Small intestine (tissue), 7 donors: Measurements from ENCODE around the gene PRKAB1. TPM values are rescaled to one million over a fixed set of nuclear protein-coding genes. Genes with fewer than 3 reads are reported as not detected.
"Not testable (repeated sequence)": the region's sequence is repeated elsewhere in the genome, so short reads cannot be mapped to it uniquely, and the experiment has no call there.

ENCODE experiments used
- DNase-seq, 2 donors: peaks; one replicate each; pipeline versions ENCODE4 v3.0.0 to v3.0.0-alpha.2; 2013
- FAIRE-seq: peaks from 2 replicates; lab custom pipeline; 2012; peaks lifted over from hg19 to GRCh38; lab: Jason Lieb, UNC
- H3K27ac ChIP-seq, 3 donors: one replicate each; pipeline ENCODE4 v1.5.1; 2013; ENCODE audit warnings: low read length in 2 of 3, mild to moderate bottlenecking in 2 of 3, control low read depth in 1 of 3, inconsistent platforms in 1 of 3, low read depth in 1 of 3, moderate library complexity in 1 of 3
- H3K27me3 ChIP-seq, 3 donors: one replicate each; pipeline ENCODE4 v1.6.1; 2013; ENCODE audit warnings: low read length in 3 of 3, inconsistent platforms in 1 of 3; ENCODE audit not compliant: control insufficient read depth in 3 of 3, insufficient read depth in 3 of 3
- H3K36me3 ChIP-seq, 3 donors: one replicate each; pipeline ENCODE4 v1.6.1; 2013; ENCODE audit warnings: low read length in 3 of 3, inconsistent platforms in 1 of 3, low read depth in 1 of 3, mild to moderate bottlenecking in 1 of 3, moderate library complexity in 1 of 3; ENCODE audit not compliant: control insufficient read depth in 3 of 3, insufficient read depth in 2 of 3
- H3K4me1 ChIP-seq, 3 donors: one replicate each; pipeline ENCODE4 v1.6.1; 2013; ENCODE audit warnings: low read length in 2 of 3, inconsistent platforms in 1 of 3, low read depth in 1 of 3, mild to moderate bottlenecking in 1 of 3, moderate library complexity in 1 of 3; ENCODE audit not compliant: control insufficient read depth in 3 of 3, insufficient read depth in 2 of 3
- H3K4me3 ChIP-seq, 3 donors: one replicate each; pipeline ENCODE4 v1.5.1; 2013; ENCODE audit warnings: low read length in 3 of 3, control low read depth in 1 of 3, inconsistent platforms in 1 of 3, low read depth in 1 of 3, mild to moderate bottlenecking in 1 of 3, moderate library complexity in 1 of 3
- H3K9me3 ChIP-seq, 2 donors: one replicate each; pipeline ENCODE4 v1.6.1; 2013; ENCODE audit warnings: low read depth in 1 of 2, low read length in 1 of 2; ENCODE audit not compliant: control insufficient read depth in 2 of 2, insufficient read depth in 1 of 2
- WGBS, 3 donors: extraction: QIAGEN DNeasy Blood & Tissue Kit; methylation state at CpG; one replicate each; pipeline ENCODE4 v1.1.7; 2013; 5-methylcytosine and 5-hydroxymethylcytosine counted together
- polyA plus RNA-seq, 4 donors: library from polyadenylated mRNA; stranded (reverse) in 3 of 4; unstranded in 1 of 4; fragments of 200-250 nt in 3 of 4; fragments of 120-200 nt in 1 of 4; gene quantifications; one replicate each; pipeline versions ENCODE4 v1.2.1 to v1.2.3, GENCODE V29; 2013
- donor health status: healthy with polysubstance abuse.
- donor health status: control.
- donor health status: control.
- donor health status: Bipolar disorder and iron deficiency.
- donor health status: healthy.

PRKAB1 gene
- polyA plus RNA-seq, 4 donors = 32.3 to 70.2 (median 64.0) TPM

DNA sequence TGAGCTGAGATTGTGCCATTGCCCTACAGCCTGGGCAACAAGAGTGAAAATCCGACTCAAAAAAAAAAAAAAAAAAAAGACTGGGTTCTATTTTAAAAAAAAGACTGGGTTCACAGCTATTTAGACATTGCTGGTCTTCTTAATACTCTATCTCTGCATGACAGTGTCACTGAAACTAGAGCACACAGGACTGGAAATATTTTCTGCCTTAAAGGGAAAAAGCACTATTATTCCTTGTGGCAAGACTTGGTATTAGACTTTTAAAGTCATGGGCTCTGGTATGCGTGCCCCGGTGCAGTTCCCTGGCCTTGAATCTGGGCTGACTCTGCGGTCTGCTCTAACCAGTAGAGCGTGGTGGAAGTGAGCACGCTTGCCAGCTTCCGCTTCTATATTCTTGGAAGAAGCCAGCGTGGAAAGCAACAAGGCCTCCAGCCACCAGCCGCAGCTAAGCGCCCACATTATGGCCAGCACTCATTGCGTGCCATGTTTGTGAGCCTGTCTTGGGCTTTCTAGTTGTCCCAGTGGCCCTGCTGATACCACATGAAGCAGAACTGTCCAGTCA, 31.3 kb downstream of the PRKAB1 start:
- no peaks in the 10 kb centered on the region for H3K9me3 ChIP-seq
- H3K4me3 ChIP-seq = no peak overlapping the region
- H3K27ac ChIP-seq = no peak overlapping the region
- DNase-seq (no peak), FAIRE-seq (no peak)
- peaks cover 0 to 24% (median 4%) of the 10 kb centered on the region in 3 donors for H3K36me3 ChIP-seq
- 97 to 98% (median 98%) methylated on average over 11 of the region's 11 CpGs for WGBS, 3 donors
- H3K4me1 ChIP-seq = peaks cover 0 to 7% (median 0%) of the 10 kb centered on the region in 3 donors
- no peaks in the 10 kb centered on the region for H3K27me3 ChIP-seq

DNA sequence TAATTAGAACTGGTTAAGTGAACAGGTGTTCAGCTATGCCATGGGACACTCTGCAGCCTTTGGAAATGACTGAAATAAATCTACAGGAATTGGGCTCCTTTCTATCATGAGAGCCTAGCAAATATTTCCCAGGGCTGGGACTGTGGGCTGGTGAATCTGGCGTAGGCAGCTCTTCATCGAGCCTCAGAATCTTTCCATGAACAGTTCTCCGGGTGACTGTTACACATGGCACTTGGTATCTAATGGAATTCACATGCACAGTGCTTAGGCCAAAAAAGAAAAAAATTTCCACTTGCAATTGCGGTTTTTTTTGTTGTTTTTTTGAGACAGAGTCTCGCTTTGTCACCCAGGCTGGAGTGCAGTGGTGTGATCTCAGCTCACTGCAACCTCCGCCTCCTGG, 32.1 kb downstream of the PRKAB1 start:
- FAIRE-seq = no peak
- Histone ChIP-seq H3K36me3 (peaks cover 0 to 26% (median 4%) of the 10 kb centered on the region in 3 donors), H3K4me3 (no peak overlapping the region), H3K27me3 (no peaks in the 10 kb centered on the region), H3K27ac (no peak overlapping the region), H3K4me1 (no peaks in the 10 kb centered on the region), H3K9me3 (no peaks in the 10 kb centered on the region)
- WGBS, 3 donors = 96 to 98% (median 97%) methylated on average over 6 of the region's 6 CpGs
- DNase-seq = no peak

DNA sequence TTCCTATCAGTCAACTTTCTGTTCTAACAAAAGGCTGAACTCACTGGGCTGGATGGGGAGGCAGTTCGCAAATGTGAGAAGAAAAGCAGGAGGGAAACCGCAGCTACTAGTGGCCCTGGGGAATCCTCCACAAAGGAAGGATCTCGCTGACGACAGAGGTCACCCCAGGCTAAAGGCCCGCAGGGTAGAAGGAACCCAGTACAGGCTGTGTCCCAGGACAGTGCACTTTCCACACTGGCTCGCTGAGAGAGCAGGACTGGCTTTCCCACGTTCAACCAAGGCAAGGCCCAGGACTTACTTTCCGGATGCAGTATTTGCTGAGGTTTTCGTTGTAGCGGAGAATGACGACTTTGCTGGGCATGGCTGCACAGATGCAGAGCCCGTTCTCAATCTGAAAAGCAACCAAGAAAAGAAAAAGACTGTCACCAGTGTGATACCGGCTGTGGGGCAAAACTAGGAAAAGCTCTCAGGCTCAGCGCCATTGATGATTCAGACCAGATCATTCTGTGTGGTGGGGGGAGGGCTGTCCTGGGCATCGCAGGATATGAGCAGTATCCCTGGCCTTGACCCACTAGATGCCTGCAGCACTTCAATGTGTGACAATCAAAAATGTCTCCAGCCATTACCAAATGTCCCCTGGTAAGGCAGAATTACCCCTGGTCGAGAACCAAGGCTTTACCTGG, 36.3 kb downstream of the PRKAB1 start:
- no peak for FAIRE-seq
- H3K27ac ChIP-seq = no peak overlapping the region

DNA sequence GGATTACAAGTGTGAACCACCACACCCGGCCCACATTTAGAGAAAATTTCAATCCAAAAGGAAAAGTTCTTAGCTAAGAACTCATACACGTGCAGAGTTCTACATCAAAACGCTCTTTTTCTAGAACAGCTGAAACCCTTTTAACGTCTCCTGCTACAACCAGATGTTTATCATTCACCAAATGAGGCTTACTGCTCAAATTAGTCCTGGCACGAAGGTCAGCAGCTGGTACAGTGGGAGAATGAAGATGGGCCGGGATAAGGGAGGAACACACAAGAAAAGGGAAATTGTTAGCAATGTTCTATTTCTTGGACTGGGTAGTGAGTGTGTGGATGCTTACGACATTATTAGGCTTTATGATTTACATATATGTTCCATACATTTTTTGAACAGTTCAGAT, 37.2 kb downstream of the PRKAB1 start:
- 88 to 94% (median 94%) methylated on average over 7 of the region's 7 CpGs for WGBS, 3 donors
- H3K4me1 ChIP-seq = no peaks in the 10 kb centered on the region
- H3K36me3 ChIP-seq = peaks cover 0 to 17% (median 0%) of the 10 kb centered on the region in 3 donors
- no peaks in the 10 kb centered on the region for H3K9me3 ChIP-seq
- no peak overlapping the region for H3K27ac ChIP-seq
- DNase-seq (no peak), FAIRE-seq (no peak)
- H3K27me3 ChIP-seq = no peaks in the 10 kb centered on the region
- no peak overlapping the region for H3K4me3 ChIP-seq

More for the DNA sequence above, 36.3 kb downstream of the PRKAB1 start:
- no peaks in the 10 kb centered on the region for H3K27me3 ChIP-seq
- H3K4me1 ChIP-seq = no peaks in the 10 kb centered on the region
- H3K9me3 ChIP-seq = no peaks in the 10 kb centered on the region
- no peak for DNase-seq
- WGBS, 3 donors = 91 to 97% (median 95%) methylated on average over 16 of the region's 16 CpGs
- no peak overlapping the region for H3K4me3 ChIP-seq
- peaks cover 0 to 18% (median 4%) of the 10 kb centered on the region in 3 donors for H3K36me3 ChIP-seq

DNA sequence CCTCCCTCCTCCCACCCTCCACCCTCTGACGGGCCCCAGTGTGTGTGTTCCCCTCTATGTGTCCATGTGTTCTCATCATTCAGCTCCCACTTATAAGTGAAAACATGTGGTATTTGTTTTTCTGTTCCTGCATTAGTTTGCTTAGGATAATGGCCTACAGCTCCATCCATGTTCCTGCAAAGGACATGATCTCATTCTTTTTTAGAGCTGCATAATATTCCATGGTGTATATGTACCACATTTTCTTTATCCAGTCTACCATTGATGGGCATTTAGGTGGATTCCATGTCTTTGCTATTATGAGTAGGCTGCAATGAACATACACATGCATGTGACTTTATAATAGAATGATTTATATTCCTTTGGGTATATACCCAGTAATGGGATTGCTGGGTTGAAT, 38.5 kb downstream of the PRKAB1 start:
- FAIRE-seq = not testable (repeated sequence)
- WGBS, 3 donors = 90 to 100% (median 100%) methylated on average over 1 of the region's 1 CpG

DNA sequence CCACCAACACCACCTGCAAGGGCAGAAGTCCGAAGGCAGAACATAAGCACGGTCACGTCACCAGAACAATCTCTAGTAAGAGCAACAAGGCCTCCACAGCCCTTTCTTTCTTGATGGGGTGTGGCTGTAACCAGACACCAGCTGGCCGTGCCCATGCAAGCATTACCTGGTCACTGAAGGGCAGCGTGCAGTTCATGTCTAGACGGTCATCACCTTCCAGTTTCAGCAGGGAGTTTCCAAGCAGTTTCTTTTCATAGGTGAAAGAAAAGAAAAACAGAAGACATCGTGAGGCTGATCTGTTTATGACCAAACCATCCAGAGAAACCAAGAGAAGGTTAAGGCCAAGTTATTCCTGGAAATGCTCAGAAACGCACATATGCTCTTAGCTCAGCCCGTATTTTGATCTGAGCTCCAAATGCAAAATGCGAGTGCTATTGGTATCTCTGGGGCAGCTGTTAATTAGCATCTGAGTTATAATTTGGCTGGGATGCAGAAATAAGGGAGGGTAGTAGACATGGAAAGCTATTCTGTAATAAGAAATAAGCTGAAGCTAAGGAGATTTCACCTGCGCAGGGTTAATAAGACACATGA, 42.5 kb downstream of the PRKAB1 start:
- no peaks in the 10 kb centered on the region for H3K27me3 ChIP-seq
- DNase-seq (no peak), FAIRE-seq (no peak)
- no peak overlapping the region for H3K4me3 ChIP-seq
- peaks cover 0 to 2% (median 0%) of the 10 kb centered on the region in 3 donors for H3K4me1 ChIP-seq
- 89 to 95% (median 93%) methylated on average over 11 of the region's 11 CpGs for WGBS, 3 donors
- H3K27ac ChIP-seq = no peak overlapping the region
- H3K36me3 ChIP-seq = peaks cover 0 to 29% (median 0%) of the 10 kb centered on the region in 3 donors
- H3K9me3 ChIP-seq = no peaks in the 10 kb centered on the region

More for the DNA sequence above, 38.5 kb downstream of the PRKAB1 start:
- peaks cover 0 to 16% (median 0%) of the 10 kb centered on the region in 3 donors for H3K36me3 ChIP-seq
- not testable (repeated sequence) for H3K27ac ChIP-seq, H3K4me1 ChIP-seq, H3K4me3 ChIP-seq, DNase-seq, H3K9me3 ChIP-seq, H3K27me3 ChIP-seq

DNA sequence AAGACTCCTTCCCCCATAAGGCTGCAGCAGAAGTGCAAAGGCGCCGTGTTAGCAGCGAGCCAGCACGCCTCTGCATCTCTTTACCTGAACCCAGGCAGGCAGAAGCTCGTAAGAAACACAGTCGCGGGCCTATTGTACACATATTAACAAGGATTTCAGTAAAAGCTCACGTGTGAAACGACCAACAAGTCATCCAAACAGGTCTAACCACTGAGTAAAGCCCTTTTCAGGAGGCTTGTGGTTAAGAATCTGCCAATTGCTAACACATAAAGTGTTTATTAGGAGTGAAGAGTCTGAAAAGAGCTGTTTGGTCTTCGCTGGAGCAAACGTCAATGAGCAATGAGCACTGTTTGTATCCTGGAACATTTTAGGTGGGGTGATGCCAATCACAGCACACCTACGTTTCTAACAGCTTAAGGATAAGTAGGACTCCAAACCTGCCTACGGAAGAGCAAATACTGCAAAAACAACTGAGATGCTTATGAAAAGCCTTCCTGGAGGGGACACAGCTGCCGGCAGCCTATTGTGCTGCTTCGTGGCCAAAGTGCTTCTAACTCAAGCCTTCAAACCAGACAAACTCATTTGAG, 43.1 kb downstream of the PRKAB1 start:
- Histone ChIP-seq H3K4me1 (peaks cover 0 to 2% (median 2%) of the 10 kb centered on the region in 3 donors), H3K4me3 (no peak overlapping the region), H3K36me3 (peaks cover 0 to 29% (median 0%) of the 10 kb centered on the region in 3 donors), H3K9me3 (no peaks in the 10 kb centered on the region), H3K27me3 (no peaks in the 10 kb centered on the region), H3K27ac (no peak overlapping the region)
- FAIRE-seq (no peak), DNase-seq (no peak)
- 89 to 93% (median 91%) methylated on average over 15 of the region's 15 CpGs for WGBS, 3 donors

DNA sequence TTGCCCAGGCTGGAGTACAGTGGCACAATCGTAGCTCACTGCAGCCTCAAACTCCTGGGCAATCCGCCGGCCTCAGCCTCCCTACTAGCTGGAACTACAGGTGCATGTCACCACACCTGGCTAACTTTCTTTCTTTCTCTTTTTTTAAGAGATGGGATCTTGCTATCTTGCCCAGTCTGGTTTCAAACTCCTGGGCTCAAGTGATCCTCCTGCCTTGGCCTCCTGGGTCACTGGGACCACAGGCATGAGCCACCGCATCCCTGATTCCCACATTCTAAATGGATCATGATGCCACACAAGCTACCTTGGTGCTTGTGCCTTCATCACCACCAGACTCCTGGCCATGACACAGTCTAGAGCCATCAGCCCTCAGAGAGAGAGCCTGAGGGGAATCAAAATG, 43.8 kb downstream of the PRKAB1 start:
- no peak overlapping the region for H3K27ac ChIP-seq
- H3K27me3 ChIP-seq = no peaks in the 10 kb centered on the region
- peaks cover 0 to 29% (median 0%) of the 10 kb centered on the region in 3 donors for H3K36me3 ChIP-seq
- H3K4me1 ChIP-seq = peaks cover 2 to 8% (median 2%) of the 10 kb centered on the region in 3 donors
- FAIRE-seq (no peak), DNase-seq (no peak)
- no peaks in the 10 kb centered on the region for H3K9me3 ChIP-seq
- WGBS, 3 donors = 96 to 98% (median 98%) methylated on average over 4 of the region's 4 CpGs
- no peak overlapping the region for H3K4me3 ChIP-seq
